IPS-NIHi11 (cell line): ENCODE results near the gene DCAF5.
"Not testable (repeated sequence)": the region's sequence is repeated elsewhere in the genome, so short reads cannot be mapped to it uniquely, and the experiment has no call there.

ENCODE experiments used
- DNase-seq: peaks from one replicate; pipeline ENCODE4 v3.0.0; 2012; ENCODE audit warnings: mixed read lengths, low spot score

DCAF5 gene

DNA sequence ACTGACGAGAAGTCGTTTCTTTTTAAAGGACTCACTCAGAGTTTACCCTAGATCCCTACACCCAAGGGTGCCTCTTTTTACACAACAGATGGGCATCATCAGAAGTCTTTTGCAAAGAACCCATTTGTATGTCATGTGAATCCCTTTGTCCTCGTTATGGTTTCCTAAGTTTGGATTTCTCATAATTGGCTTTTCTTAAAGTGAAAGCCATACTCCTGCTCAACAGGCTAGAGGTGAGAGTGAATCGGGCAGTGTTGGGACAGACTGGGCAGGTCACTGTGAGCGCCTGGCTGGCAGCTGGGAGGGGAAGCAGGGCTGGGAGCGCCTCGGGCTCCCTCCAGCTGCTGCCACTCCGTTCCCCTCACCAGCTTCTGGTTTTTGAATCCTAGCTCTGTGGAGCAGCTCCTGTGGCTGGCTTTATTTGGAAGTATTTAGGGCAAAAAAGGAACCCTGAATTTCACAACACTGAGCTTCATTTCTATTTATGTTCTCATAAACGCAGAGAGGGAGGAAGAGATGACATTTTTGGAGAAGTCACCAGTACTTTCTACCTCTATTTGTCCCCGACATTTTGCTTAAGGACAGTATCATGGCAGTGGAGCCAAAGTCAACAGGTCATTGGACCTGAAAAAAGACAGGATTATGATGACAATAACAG lies 110.0 kb downstream of the DCAF5 start:
- DNase-seq: no peak

DNA sequence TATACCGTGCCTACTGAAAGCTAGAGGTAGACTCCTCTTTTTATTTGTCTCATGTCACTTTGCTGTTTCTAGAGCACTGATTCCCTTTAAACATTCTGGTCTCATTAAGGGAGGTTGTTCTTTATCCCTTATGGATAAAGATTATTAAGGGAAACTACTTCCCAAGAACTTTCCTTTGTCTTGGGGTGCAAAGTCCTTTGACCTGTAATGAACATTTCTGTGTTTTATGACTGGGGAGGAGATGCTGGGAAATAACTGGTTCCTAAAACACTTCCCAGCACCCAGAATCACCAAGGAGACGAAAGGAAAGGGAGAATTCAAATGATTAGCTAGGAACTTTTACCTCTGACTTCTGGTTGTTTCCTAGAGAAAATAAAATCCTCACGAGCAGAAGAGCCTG lies 110.6 kb downstream of the DCAF5 start:
- no peak for DNase-seq

DNA sequence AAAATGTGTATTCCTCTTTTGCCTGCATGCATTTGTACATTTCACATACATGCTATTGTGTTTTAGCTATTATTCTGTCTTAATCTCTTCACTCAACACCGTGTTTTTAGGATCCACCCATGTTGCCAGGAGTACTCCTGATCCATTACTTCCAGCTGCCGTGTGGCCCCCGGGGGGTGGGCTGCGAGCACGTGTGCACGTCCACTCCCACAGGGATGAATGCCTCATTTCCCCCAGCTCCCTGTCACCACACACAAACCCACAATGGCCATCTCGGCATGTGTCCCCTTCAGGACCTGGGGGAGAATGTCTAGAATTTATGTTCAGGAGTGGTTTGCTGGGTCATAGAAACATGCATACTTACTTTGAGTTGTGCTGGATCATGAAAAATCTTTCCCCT lies 111.1 kb downstream of the DCAF5 start:
- no peak for DNase-seq

DNA sequence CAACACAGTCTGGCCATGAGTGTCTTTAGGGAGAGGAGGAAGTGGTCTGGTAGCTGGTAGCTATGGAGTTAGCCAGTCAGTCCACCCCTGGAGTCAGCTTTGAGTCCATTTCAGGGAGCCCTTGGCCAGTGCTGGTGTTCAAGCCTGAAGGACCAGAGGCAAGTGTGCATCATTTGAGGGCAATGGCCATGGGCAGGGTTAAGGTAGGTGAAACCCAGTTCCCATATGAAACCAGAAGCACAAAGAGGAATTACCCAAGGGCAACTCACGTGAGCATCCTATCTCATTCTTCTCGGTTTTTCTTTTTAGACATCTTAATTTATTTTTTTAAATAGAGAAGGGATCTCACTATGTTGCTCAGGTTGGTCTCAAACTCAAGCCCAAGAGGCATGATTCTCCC lies 112.6 kb downstream of the DCAF5 start:
- no peak for DNase-seq

DNA sequence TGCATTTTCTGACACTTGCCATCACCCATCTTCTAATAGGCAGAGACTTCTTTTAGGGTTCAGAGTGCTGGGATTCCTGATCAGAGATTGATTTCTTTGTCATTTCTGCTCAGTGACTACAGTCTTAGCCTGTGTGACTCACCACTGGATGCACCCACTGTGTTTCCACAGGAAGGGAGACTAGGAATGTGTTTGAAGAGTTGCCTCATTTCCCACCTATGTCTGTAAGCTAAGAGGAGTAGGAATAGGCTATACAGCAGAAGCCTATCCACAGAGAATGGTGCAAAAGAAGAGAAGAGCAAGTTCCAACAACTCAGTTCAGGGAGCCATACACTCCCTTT lies 113.7 kb downstream of the DCAF5 start:
- no peak for DNase-seq

DNA sequence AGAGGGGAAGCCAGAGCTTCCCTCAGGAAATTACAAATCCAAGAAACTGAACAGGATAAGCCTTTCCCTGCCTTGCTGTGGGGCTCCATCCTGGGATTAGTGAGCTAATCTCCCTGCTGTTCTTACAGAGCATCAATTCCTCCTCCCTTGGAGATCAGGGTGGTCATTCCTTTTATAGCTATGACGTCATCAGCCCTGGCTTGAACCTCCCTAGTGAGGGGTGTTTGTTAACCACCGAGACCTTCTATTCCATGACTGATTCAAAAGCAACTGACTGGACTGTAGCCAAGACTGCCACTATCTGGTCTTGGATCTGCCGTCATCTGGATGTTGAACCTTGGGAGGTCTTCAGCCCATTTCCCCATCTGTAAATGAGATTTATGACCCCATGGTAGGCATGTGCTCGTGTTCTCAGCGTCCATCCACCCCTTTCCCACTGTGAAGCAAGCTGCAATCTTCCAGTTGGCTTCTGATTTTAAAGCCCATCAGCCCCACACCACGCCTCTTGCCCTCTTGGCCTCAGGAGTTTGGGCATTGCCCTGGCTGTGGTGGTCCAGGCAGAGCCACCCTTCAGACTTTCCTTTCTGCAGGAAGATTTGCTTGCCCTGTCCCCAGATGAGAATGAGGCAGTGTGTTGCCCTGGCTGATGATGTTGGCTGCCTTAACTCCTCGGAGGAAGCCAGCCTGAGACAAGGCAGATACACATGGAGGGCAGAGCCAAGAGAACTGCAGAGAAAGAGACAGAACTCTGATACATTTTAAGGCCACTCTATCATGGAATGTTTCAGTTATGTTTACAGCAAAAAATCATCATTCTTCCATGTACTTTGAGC lies 114.2 kb downstream of the DCAF5 start:
- no peak for DNase-seq

DNA sequence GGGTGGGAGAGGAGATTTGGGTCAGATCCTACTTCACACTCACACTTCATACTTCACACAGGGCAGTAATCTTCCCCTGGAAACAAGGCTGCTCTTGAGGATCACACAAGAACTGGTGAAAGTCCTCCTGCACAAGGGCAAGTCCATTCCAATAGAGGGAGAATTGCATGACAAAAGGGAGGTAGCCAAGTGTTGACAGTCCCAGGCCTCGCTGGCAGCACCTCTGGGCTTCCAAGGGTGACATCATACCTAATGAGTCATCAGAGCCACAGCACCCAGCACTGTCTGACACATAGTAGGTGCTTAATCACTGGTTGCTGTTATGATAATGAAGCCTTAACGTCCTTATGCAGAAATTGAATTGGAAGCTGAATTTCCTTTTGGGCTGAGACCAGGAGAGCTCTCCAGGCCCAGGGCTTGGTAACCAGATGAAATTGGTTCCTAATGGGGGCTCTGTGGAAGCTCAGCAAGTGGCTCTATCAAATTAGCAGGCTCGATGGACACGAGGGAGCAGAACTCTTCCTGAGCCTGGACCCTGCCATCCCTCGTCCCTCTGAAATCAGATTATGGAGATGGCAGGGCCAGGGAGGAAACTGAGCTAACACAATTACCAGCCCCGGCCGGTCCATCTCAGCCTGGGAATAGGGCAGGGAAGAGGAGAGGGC lies 115.0 kb downstream of the DCAF5 start:
- DNase-seq: peak; percentile 57

DNA sequence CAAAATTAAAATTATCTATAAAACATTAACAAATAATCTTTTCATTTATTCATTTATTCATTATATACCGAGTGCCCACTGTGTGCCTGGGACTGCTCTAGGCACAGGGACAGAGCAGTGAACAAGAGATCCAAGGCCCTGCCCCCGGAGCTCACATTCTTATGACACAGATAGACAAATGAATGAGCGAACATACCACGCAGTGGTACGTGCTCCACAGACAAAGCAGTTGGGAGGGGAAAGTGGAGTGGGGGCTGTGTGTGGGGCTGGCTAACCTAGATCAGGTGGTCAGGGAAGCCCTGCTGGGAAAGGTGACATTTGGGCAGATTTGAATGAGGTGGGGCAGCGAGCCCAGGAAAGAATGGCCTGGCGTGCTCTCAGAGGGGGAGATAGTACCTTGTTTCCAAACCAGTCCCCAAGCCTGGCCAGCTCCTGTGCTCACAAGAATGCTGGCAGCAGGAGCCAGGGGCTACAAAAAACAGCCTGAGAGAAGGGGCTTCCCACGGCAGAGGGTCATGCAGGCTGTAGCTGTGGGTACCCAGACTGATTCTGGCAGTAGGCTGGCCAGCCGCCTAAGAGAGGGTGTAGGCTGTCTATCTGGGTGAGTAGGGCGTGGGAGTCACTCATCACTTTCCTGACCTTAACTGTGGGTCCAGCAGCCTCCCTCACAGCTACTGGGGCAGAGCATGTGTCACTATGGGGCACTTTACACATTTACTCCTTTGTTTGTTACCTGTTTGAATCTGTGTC lies 116.0 kb downstream of the DCAF5 start:
- DNase-seq: no peak

DNA sequence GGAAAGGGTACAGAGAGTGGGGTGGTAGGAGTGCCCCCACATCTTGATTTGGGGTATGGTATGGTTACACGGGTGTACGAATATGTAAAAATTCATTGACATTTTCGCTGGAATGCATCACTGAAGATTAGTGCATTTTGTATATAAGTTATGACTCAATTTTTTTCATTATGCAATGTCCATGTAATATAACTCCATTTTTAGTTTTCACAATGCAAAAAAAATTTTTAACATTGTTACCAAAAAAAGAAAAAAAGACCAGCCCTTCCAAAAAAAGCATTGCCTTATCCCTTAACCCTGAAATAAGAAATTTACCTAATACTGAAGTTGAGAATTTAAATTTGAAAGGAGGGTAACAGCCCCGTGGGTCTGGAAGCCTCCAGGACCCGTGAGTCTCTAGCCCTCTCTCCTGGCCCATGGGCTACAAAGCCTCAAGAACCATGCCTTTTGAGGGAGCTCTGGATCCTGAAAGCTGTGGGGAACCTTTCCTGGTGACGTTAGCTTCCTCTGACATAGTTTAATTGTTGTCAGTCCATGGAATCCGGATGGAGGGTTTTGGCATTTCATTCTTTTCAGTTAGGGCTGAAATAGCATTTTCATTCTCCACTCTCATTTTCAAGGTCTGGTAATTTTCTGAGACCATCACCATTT lies 118.2 kb downstream of the DCAF5 start:
- peak; percentile 23 for DNase-seq

DNA sequence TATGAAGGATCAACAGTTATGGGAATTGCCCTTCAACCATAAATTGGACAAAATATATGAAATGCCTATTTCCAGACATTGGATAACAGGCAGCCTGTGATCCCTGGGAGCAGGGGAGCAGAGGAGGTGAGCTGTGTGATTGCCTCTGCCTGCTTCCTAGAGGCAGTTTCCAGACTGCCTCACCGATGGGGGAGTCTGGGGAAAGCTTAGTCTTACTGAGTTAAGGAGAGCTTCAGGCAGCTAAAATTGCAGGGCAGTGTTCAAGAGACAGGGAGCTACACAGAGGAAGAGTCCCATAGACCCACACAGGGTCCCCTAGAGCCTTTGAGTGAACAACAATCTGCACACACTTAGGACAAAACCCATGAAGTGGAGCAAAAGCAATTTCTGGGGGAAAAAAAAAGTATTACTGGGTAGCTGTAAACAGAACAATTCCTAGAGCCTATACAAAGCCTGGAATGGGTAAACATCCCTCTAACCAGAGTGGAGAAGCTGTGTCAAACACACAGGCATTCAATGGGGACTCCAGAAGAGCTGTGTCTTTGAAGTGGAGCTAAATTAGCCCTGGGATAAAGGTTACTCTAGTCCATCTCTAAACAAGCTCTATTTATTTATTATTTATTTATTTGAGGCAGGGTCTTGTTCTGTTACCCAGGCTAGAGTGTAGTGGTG lies 125.5 kb downstream of the DCAF5 start:
- no peak for DNase-seq

DNA sequence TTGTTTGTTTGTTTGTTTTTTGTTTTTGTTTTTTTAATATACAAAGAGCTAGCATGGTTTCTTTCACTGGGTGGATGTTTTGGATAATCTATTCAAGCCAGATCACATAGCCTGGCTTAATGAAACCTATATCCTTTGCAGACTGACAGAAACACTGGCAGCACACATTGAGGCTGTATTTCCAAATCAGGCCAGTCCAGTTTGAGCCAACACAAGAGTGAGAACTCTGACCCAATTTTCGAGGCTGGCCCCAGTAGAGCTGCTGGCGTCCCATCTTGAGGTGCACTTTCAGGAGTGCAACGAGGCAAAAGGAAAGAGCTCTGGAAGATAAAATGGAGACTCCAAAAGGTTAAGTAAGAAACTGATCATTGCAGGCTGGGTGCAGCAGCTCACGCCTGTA lies 129.9 kb downstream of the DCAF5 start:
- DNase-seq: no peak

DNA sequence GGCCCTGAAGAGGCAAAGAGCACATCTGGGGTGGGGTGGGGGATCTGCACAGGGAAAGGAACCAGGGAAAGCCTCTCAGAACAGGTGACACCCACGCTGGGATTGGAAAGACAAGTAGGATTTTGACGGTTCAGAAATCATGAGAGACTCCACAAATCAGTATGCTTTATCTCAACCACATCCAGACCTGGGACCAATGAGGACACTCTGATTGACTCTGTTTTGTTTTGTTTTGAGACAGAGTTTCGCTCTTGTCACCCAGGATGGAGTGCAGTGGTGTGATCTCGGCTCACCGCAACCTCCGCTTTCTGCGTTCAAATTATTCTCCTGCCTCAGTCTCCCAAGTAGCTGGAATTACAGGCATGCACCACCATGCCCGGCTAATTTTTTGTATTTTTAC lies 130.8 kb downstream of the DCAF5 start:
- DNase-seq: not testable (repeated sequence)

DNA sequence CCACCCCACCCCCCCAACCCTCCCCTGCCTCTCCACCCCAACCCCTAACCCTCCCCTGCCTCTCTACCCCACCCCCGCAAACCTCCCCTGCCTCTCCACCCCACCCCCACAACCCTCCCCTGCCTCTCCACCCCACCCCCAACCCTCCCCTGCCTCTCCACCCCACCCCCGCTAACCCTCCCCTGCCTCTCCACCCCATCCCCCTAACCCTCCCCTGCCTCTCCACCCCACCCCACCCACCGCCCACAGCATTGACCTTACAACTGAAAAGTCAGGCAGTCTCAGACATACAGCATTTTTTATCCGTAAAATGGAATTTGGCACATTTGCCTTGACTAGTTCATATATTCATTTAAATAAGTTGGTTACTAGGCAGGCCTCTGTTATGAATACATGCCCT lies 135.2 kb downstream of the DCAF5 start:
- DNase-seq: peak; percentile 40

DNA sequence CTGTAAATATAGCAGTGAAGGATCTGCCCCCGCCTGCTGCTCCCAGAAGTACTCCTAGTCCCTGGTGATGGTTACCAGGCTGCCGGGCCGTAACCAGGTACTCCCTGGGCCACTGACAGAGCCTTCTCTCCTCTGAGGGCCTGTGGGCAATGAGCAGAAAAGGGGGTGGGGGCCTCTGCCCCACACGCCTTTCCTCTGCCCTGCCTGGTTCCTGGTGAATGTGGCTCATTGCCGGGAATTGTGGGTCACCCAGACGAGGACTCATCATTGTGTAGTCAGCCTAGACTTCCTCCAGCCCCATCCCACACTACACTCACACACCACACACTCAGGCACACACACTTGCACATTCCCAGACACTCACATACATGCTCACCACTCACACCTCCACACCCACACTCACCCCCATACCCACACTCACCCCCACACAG lies 138.1 kb downstream of the DCAF5 start:
- no peak for DNase-seq

DNA sequence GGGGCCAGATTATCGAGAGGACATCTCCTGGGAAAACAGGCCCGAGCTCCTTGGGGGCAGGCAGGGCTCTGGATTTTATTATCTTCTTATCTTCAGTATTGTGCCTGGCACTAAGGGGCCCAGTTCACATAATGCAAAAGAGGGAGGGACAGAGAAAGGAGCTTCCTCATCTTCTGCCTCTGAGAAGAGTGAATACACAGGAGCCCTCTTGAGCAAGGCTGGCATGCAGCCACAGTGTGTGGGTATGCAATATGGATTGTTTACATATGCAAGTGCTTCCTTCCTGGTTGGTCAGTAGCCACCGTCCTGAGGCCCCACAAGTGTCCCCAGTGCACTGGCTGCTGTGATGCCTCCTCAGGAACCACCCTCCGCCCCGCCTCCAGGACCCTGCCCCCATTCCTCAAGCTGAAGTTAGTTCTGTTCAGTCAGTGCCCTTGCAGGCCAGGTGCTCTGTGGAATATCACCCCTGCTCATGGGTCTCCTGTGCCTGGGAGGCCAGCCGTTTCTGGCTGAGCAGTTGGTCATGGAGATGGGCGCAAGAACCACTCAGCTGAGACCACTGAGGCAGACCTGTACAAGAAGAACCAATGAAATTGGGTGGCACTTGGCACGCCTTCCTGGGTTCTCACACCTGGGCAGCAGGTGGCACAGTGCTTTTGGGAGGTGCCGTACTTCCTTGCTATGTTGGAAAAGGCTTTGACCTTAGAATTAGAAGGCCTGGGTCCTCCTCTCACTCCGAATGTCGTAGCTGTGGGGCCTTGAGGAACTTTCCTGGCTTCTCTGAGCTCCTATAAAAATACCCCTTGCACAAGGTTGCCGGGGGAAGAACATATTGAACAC lies 138.8 kb downstream of the DCAF5 start:
- DNase-seq: peak; percentile 66

DNA sequence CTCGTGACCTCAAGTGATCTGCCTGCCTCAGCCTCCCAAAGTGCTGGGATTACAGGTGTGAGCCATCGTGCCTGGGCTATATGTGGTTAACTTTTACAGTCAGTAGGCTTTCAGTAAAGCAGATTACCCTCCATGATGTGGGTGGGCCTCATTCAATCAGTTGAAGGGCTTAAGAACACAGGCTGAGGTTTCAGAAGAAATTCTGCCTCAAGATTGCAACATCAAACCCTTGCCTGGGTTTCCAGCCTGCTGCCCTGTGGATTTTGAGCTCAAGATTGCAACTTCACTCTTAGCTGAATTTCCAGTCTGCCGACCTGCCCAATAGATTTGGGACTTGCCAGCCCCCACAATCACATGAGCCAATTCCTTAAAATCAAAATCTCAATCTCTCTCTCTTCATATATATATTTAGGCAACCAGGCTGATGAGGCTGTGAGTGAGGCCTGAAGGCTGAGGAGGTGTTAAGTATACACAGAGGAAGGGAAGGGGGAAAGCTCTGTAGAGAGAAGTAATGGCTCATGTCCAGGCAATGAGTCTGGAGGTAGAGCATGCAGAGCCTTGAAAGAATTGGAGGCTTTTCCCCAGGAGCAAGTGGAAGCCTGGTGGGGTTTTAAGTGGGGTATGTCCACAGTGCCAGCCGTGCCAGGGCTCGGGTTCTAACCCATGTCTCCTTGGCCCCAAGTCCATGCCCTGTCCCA lies 140.5 kb downstream of the DCAF5 start:
- DNase-seq: no peak

DNA sequence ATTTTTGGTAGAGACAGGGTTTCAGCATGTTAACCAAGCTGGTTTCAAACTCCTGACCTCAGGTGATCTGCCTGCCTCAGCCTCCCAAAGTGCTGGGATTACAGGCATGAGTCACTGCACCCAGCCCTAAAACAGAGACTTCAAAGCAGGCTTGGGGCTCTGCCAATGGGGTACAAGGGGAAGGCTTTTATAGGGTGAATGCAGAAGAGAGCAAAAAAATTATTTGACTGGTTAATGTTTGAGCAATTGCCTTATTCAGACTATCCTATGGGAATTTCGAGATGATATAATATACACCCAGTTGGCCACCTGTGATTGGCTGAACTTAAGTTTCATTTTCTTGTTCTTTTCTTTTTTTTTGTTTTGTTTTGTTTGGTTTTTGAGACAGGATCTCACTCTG lies 142.3 kb downstream of the DCAF5 start:
- DNase-seq: no peak

DNA sequence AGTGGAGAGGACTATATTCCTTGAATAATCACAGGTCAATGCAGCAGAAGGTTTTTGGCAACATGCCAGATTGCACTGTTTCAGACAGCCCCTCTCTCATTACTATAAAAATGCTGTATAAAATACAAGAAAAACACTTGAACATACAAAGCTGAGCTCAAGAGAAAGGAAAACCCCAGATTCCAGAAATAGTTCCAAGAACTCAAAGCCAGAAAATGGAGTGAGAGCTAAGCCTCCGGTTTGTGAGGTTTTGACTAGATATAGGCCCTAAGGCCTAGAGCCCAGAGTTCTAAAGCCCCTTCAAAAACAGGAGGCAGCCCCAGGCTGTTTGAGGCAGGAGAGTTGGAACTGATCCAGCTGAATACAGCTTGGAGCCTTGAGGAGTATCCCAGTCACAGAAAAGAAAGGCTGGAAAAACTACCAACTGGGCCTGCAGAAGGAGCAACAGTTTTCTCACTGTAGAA lies 144.5 kb downstream of the DCAF5 start:
- DNase-seq: no peak

DNA sequence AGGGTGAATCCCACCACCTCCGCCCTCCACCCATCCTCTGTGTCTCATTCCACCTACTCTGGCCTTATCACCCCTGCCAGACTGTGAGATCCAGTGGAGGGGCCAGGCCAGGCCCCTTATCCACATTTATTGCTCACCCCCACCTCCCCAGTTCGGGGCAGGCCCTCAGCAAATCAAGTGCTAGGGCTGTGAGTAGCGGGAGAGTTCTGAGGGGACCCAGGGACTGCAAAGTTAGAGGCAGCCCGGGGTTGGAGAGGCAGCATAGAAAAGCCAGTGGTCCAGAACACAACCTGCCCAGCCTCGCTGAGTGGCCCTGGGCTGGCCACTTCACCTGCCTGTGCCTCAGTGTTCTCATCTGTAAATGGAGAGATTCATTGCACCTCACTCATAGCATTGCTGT lies 146.6 kb downstream of the DCAF5 start:
- DNase-seq: no peak
